ENCODE data around the gene LTO1. TPM values are rescaled to one million over a fixed set of nuclear protein-coding genes. Genes with fewer than 3 reads are reported as not detected.

The LTO1 gene
- polyA plus RNA-seq, 1 experiment, result 13.7 TPM

DNA sequence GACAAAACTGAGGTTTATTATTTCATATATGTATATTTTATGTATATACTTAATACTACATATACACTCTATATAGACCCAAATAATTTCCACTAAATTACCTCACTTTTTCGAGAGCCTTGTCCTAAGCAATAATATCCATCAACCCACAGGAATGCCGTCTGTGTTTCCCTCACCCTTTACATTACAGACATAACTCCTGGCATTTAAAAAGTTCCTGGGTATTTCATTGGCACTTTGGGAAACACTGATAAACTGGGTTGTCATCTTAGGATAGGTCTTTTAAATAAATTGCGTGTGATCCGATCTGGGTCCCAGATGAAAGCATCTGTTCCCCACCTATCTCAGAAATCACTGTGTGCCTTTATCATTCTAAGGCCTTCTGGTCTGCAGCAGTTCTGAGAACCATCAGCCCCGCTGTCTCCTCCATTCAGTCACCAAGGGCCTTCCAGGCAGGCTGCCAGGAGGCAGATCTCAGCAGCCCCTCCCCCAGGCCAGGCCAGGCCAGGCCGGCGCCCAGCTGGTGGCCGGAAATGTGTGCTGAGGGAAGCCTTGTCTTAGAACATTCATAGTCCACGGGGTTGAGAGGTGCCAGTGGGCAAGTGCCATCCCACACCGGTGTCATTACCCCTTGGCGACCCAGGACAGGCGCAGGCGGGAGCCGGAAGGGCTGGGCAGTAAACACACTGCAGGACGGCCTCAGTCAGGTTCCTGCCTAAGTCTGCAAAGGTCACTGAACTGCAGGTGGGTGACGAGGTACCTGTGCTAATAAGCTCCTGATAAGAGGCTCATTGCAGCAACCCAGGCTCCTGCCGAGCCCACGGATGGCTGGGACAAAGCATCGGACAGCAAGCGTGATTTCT is 25.4 kb upstream of the LTO1 start:
- no peak for DNase-seq (ENCODE audit: low read depth)
- Histone ChIP-seq H3K4me3 (ENCODE audit: low read depth, low read length) (no peak overlapping the region), H3K36me3 (ENCODE audit: control insufficient read depth, insufficient read depth, low read length) (no peaks in the 10 kb centered on the region), H3K27me3 (ENCODE audit: control insufficient read depth, insufficient read depth, low read length) (peaks cover 35% of the 10 kb centered on the region)
- TF ChIP-seq, protein P1, sequence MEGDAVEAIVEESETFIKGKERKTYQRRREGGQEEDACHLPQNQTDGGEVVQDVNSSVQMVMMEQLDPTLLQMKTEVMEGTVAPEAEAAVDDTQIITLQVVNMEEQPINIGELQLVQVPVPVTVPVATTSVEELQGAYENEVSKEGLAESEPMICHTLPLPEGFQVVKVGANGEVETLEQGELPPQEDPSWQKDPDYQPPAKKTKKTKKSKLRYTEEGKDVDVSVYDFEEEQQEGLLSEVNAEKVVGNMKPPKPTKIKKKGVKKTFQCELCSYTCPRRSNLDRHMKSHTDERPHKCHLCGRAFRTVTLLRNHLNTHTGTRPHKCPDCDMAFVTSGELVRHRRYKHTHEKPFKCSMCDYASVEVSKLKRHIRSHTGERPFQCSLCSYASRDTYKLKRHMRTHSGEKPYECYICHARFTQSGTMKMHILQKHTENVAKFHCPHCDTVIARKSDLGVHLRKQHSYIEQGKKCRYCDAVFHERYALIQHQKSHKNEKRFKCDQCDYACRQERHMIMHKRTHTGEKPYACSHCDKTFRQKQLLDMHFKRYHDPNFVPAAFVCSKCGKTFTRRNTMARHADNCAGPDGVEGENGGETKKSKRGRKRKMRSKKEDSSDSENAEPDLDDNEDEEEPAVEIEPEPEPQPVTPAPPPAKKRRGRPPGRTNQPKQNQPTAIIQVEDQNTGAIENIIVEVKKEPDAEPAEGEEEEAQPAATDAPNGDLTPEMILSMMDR (IDR thresholded peaks at IDR 0.05; ENCODE audit: insufficient read depth, low read depth, low read length), result no peak
- POLR2A ChIA-PET, result no interaction called here
- CTCF ChIA-PET, result interaction anchor here (1.0 to 1.4 kb wide), 3 partner anchors 16 to 491 kb away, joined by 3 to 4 read pairs (median 3); no protein-coding TSS in a partner anchor

DNA sequence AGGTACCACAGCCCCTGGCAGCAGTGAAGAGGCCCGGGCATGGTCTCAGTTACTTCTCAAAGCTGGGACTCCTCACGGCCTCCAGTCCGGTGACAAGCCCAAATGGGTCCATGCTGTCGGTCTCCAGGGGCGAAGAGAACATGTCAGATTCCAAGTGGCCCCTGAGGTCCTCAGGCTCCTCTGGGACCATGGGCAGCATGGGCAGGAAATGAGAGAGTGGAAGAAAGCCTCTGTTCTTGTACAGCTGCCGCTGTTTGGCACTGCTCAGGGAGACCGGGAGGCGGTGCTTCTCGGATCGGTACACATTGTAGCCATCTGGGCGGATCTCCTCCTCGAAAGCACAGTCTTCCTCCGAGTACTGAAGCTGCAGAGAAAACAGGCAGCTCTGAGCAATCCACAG is 24.1 kb upstream of the LTO1 start:
- no peaks in the 10 kb centered on the region for H3K36me3 ChIP-seq (ENCODE audit: control insufficient read depth, insufficient read depth, low read length)
- ChIA-PET CTCF (interaction anchor here (0.9 to 1.4 kb wide), 6 partner anchors 9 to 493 kb away, joined by 3 to 4 read pairs (median 4); no protein-coding TSS in a partner anchor), POLR2A (no interaction called here)
- DNase-seq (ENCODE audit: low read depth), result no peak
- H3K27me3 ChIP-seq (ENCODE audit: control insufficient read depth, insufficient read depth, low read length), result peaks cover 29% of the 10 kb centered on the region
- no peak overlapping the region for H3K4me3 ChIP-seq (ENCODE audit: low read depth, low read length)
- TF ChIP-seq, protein P1 (IDR thresholded peaks at IDR 0.05; ENCODE audit: insufficient read depth, low read depth, low read length), result no peak

DNA sequence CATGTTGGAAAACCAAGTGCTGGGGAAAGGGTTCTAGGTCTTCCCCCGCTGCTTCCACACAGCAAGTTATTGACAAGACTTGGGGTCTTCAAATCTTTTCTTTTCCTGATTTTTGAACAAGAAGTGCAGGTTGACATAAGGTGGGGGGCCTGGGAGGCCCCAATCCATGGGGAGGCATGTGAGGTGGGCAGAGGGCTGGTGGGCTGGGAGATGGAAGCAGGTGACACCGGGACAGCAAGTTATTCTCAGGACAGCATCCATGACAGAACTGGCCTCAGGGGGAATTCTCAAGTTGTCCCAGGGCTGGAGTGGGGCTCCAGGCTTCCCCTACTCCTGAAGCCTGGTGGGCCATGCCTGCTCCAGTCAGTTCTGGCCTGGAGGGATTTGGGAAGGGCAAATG is 23.2 kb upstream of the LTO1 start:
- DNase-seq (ENCODE audit: low read depth), result no peak
- no peak overlapping the region for H3K4me3 ChIP-seq (ENCODE audit: low read depth, low read length)
- TF ChIP-seq, protein P1 (IDR thresholded peaks at IDR 0.05; ENCODE audit: insufficient read depth, low read depth, low read length), result no peak
- ChIA-PET CTCF (interaction anchor here (0.9 to 1.2 kb wide), 3 partner anchors 10 to 217 kb away, joined by 3 to 4 read pairs (median 4); no protein-coding TSS in a partner anchor), POLR2A (no interaction called here)
- H3K27me3 ChIP-seq (ENCODE audit: control insufficient read depth, insufficient read depth, low read length), result peaks cover 25% of the 10 kb centered on the region
- no peaks in the 10 kb centered on the region for H3K36me3 ChIP-seq (ENCODE audit: control insufficient read depth, insufficient read depth, low read length)

DNA sequence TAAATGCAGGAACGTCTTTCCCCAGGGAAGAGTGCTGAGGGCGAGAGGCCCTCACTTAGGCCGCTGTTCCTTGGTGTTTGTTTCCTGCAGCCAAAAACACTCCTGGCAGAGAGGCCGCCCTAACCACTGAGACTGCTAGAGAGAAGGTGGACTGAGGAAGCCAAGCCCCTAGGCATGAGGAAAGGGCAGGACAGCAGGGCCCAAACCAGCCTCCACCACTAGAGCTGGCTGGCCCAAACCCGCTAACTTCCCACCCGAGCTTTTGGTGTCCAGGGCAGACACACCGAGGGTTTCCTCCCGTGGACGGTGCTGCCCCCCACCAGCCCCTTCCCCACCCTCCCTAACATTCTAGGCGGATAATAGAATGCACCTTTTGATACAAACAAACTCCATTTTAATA is 22.7 kb upstream of the LTO1 start:
- Histone ChIP-seq H3K4me3 (ENCODE audit: low read depth, low read length) (no peak overlapping the region), H3K27me3 (ENCODE audit: control insufficient read depth, insufficient read depth, low read length) (peaks cover 20% of the 10 kb centered on the region), H3K36me3 (ENCODE audit: control insufficient read depth, insufficient read depth, low read length) (no peaks in the 10 kb centered on the region)
- ChIA-PET CTCF (no interaction called here), POLR2A (no interaction called here)
- no peak for DNase-seq (ENCODE audit: low read depth)
- TF ChIP-seq, protein P1 (IDR thresholded peaks at IDR 0.05; ENCODE audit: insufficient read depth, low read depth, low read length), result no peak

DNA sequence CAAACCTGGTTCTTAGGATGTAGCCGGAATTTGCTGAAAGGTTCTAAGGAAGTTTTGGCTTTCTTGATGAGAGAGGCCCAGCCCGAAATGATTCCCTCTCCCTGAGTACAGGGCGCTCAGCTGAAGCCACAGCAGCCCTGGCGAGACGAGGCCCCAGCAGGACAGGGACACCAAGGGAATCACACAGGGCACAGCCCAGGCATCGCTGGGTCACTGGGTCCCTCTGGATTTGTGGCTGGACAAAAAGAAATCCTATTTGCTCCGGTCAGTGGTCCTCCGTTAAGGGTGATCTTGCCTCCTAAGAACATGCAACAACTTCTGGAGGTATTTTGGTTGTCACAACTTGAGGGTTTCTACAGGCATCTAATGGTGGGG is 22.3 kb upstream of the LTO1 start:
- Histone ChIP-seq H3K27me3 (ENCODE audit: control insufficient read depth, insufficient read depth, low read length) (peaks cover 18% of the 10 kb centered on the region), H3K4me3 (ENCODE audit: low read depth, low read length) (no peak overlapping the region), H3K36me3 (ENCODE audit: control insufficient read depth, insufficient read depth, low read length) (no peaks in the 10 kb centered on the region)
- TF ChIP-seq, protein P1 (IDR thresholded peaks at IDR 0.05; ENCODE audit: insufficient read depth, low read depth, low read length), result no peak
- CTCF ChIA-PET, result no interaction called here
- no peak for DNase-seq (ENCODE audit: low read depth)
- POLR2A ChIA-PET, result no interaction called here

Data from BJ (cell line).